Lung microvascular endothelial cell (primary cell): ENCODE measurements around the gene KDR. TPM values are rescaled to one million over a fixed set of nuclear protein-coding genes. Genes with fewer than 3 reads are reported as not detected.

ENCODE experiments used
- DNase-seq, 2 donors: peaks; one replicate each; pipeline versions ENCODE4 v3.0.0 to v3.0.0-alpha.2; 2010; ENCODE audit warnings: low read depth in 2 of 2
- total RNA-seq: library from RNA; depleted of rRNA; stranded (reverse); fragments of >200 nt; gene quantifications from 2 replicates; pipeline ENCODE4 v1.2.1, GENCODE V29; 2014

The KDR gene
- total RNA-seq, 1 donor from 2014 or later = 192 TPM

- DNase-seq = peak; percentile 33 to 54
Measured at GRCh38 chr4:55123791-55124190, 1.6 kb downstream of the KDR start.

- peak; percentile 13 to 20 for DNase-seq
Measured at GRCh38 chr4:55122235-55122634, 3.2 kb downstream of the KDR start.

- peak; percentile 82 to 95 for DNase-seq
Measured at GRCh38 chr4:55121246-55121645, 4.1 kb downstream of the KDR start.

DNA sequence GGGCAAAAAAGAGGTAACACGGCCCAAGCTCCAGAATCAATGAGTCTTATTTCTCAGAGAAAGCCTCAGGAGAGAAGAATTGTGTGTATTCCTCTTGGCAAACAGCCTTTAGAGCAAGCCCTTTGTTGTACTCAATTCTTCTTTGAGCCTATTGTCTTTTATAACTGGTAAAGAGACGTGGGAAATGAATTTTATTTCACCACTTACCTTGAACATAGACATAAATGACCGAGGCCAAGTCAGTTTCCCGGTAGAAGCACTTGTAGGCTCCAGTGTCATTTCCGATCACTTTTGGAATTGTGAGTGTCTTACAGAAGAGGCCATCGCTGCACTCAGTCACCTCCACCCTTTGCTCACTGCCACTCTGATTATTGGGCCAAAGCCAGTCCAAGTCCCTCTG, 7.0 kb downstream of the KDR start:
- no peak for DNase-seq

GRCh38 chr4:55117511-55117910, 7.9 kb downstream of the KDR start:
- DNase-seq = no peak

DNA sequence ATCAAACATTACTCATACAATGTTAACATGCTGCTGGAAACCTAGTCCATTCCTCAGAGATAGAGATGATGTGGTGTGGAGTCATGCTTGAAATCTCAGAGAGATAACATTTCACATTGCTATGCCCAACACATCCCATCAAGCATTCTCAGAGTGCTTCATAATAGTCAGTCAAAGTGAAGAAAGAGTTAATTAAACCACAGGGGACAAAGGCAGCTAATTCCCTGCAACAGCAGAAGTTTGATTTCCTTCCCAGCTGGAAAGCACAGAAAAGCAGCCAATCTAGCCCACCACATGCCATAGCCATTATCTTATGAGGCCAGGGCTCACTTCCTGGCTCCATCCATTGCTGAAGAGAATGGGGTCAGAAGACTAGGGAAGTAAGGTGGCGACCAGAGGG, 8.9 kb downstream of the KDR start:
- DNase-seq = peak; percentile 36 to 62

GRCh38 chr4:55111601-55112000, 13.8 kb downstream of the KDR start:
- no peak for DNase-seq

DNA sequence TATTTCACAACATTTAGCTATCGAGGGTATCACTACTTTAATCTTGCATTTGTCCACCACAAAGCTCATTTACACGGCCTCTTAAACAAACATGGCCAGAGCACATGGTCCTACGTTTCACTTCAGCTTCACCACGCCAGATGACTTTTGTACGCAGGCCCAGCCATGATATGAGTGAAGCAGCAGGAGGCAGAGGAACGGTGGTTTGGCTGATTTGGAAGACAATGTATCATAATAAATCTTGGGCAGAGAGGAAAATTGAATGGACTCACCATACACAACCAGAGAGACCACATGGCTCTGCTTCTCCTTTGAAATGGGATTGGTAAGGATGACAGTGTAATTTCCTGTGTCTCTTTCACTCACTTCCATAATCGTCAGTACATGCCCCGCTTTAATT, 15.3 kb downstream of the KDR start:
- no peak for DNase-seq

DNA sequence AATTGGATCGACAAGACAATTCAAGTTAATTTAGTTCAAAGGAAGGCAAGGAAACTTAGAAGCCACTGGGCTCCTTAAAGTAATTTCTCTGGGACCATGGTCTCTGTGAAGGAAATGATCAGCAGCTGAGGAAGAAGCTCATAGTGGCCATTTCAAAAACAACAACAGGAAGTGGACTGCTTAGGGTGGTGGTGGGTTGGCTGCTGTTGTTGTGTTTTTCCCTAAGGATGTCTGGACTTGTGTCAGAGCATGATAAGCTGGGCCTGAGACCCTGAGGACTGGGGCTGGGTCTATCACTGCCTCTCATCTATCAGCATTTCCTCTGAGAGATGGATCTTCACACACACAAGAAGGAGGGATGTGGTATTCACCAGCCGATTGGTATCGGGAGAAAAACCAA, 18.3 kb downstream of the KDR start:
- DNase-seq = peak in 1 of 2 donors; percentile 26

- DNase-seq = no peak
Measured at GRCh38 chr4:55103224-55103623, 22.2 kb downstream of the KDR start.

- DNase-seq = no peak
Measured at GRCh38 chr4:55099816-55100215, 25.6 kb downstream of the KDR start.

GRCh38 chr4:55098456-55099204, 26.8 kb downstream of the KDR start:
- no peak for DNase-seq

DNA sequence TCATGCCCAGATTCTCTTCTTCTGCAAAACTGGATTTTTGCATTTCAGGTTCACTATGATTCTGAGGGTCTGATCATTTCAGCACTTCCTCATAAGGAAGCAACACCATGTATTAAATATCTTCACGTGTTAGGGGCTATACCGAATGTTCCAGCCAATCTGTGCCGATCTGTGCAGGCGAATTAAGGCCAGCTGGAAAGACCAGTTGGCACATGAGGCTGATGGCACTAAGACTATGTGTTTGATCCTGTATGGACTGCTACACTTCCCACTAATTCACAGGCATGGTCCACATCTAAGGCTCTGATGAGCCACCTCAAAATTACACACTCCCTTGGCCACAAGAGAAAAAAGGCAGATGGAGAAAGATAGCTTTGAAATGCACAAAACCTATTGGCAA, 28.8 kb downstream of the KDR start:
- DNase-seq = no peak

GRCh38 chr4:55096045-55096444, 29.4 kb downstream of the KDR start:
- no peak for DNase-seq

DNA sequence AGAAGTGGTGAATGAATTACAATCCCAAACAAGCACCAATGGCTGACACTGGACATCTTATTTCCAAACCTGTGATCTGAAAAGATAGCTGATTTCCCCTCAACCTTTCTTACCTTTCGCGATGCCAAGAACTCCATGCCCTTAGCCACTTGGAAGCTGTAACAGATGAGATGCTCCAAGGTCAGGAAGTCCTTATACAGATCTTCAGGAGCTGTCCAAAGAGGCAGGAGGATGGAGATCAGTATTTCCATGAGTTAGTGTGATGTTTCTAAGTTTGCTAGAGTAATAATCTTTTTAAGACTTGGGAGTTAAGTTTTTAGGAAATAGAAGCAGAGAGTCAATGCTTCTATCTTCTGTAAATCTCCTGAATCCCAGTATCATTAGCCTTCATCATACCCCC, 32.9 kb downstream of the KDR start:
- no peak for DNase-seq

DNA sequence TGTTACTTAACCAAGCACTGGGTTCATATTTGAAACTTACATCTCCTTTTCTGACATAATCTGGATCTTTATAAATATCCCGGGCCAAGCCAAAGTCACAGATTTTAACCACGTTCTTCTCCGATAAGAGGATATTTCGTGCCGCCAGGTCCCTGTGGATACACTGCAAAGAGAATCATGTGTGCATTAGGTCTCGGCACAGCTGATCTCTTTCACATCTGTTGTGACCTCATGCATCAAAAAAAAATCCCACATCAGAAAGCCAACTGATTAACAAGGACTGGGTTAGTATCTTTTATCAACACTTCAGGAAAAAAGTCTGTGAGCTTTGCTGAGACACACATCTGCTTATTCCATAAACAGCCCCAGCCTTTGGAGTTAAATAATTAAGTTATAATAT, 35.5 kb downstream of the KDR start:
- no peak for DNase-seq

- DNase-seq = no peak
Measured at GRCh38 chr4:55087913-55088260, 37.5 kb downstream of the KDR start.

DNA sequence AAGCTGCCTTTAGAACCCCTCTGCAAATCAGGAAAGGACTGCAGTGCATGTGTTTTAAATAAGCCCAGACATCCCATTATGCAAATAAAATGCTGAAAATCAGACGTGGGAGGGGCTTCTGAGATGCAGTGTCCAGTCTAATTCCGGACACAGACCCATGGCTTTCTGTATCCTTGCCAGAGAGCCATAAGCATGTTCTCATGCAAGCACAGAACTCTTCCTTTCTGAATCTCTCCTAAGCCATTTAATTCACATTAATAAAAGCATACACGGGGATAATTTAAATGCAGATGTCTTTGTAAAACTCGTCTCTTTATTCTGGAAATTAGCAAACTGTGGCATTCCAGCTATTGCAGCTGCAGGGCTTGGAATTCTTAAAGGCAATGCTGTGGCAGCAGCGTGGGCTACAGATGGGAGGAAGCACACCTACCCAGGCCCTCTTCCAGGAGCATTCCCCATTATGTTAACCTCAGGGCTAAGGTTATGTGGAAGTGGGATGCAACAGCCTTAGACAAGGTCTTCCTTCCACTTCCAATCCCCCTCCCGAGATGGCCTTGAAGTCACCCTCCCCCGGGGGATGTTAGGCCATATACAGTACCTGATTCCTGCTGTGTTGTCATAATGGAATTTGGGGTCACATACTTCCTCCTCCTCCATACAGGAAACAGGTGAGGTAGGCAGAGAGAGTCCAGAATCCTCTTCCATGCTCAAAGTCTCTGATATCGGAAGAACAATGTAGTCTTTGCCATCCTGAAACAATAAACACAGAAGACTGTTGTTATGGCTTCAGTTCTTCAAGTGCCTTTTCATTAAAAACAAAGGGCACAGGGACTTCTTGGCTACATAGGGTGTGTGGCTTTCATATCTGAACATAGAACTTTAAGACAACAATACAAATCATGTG, 38.1 kb downstream of the KDR start:
- peak in 1 of 2 donors; percentile 25 for DNase-seq

GRCh38 chr4:55086578-55086977, 38.8 kb downstream of the KDR start:
- DNase-seq = no peak

DNA sequence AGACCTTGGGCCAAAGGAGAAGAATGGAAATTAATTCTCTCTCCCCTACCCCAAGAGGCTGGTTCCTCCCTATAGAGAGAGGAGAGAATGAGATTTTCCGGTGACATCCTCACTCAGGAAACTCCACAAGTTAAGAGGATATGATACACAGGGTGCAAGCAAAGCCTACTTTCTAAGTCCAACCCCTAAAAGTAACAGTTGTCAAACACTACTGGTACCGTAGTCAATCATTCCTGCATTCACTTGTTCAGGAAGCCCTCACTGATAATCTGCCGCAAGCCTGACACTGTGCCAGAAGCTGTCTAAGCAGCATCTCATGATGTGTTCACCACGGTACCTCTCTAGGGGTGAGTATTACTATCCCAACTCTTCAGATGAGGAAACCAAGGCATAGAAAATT, 41.7 kb downstream of the KDR start:
- peak; percentile 50 to 75 for DNase-seq

GRCh38 chr4:55082756-55083155, 42.6 kb downstream of the KDR start:
- no peak for DNase-seq

DNA sequence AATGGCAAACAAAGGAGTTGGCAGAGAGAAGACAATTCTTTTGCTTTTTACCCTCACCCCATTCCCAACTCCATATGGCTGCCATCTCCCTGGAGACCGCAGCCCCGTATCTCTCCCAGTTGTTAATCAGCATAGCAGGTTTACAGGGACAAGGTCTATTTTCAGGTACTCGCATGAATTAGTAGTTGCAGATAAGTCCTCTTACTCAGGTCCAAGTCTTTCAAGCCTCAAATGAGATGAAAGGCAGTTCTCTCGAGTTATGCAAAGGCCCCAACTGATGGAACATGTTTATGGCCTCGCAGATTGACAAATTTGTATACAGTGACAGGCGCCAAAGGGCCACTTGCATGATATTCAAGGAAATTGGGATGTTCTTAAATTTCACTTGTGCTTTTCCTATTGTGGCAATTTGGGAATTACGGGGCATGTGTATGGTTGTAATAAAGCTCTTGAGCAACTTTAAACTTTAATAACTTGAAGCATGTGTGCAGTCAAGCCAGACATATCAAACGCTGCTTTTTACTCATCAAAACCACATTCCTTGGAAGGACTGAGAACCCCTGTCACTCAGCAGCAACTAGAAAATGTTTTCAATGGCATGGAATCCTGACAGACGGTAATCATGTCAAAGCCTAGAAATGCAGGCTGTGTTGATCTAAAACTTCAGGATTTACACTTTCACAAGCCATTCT, 45.1 kb downstream of the KDR start:
- peak in 1 of 2 donors; percentile 35 for DNase-seq
